Activated T-helper 9 cell treated with anti-CD3 and anti-CD28 coated beads, Interleukin-2, amount 50 U/mL, for 16 hours (primary cell): ENCODE results near the gene CELA1.
"Not testable (repeated sequence)": the region's sequence is repeated elsewhere in the genome, so short reads cannot be mapped to it uniquely, and the experiment has no call there.

ENCODE experiments used
- DNase-seq: peaks from one replicate; pipeline ENCODE4 v3.0.0-alpha.2; 2020; ENCODE audit warnings: low read depth

CELA1 gene

GRCh38 chr12:51341251-51342007 lies 5.0 kb downstream of the CELA1 start:
- peak; percentile 36 for DNase-seq

- DNase-seq, result no peak
Measured at GRCh38 chr12:51339750-51340149, 6.7 kb downstream of the CELA1 start.

- DNase-seq, result not testable (repeated sequence)
Measured at GRCh38 chr12:51337336-51337735, 9.1 kb downstream of the CELA1 start.

GRCh38 chr12:51335931-51336330 lies 10.5 kb downstream of the CELA1 start:
- DNase-seq, result no peak

DNA sequence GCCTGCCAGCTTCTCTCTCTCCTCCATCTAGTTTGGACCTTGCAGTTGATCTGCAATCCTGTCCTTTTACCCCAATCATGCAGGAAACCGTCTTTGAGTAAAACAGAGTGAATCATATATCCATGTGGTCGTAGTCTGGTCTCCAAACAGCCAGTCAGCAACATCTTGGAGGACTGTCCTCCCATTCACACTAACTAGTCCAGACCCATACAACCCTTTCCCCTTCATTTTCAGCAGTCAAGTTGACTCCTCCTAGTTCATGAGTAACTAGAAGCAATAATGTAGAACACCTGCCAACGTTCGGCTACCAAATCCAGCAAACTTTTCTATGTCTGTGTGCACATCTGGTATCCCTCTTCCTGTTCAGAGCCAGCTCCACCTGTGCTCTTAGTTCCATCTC lies 11.7 kb downstream of the CELA1 start:
- no peak for DNase-seq

DNA sequence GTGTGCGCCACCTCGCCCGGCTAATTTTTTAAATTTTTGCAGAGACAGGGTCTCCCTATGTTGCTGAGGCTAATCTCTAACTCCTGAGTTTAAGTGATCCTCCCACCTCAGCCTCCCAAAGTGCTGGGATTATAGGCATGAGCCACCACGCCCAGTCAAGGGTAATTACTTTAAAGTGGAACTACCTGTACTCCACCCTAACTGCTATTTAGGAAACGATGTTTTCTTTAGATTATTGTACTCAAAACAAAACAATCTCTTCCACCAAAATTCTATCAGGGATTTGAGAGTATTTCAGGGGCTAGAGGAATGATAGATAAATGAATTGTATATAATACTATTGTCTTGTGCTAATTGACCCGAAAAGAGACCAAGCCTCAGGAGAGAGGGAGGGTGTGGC lies 12.9 kb downstream of the CELA1 start:
- no peak for DNase-seq

DNA sequence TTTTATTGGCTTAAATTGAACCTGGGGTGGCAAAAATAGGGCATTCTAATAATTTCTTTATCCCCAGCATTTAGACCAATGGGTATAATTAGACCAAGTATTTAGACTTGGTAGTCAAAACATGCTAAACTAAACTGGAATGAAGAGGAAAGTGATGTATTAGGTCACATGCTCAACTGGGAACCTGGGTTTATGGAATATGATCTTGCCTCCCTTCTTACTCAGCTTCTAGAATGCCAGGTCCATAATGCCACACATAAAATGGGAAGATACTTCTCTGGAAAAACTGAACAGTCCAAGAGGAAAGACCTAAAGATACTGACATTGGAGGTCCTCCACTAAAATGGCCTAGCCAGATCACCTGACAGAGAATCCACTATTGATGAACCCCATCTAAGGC lies 16.3 kb downstream of the CELA1 start:
- no peak for DNase-seq

GRCh38 chr12:51329742-51330141 lies 16.7 kb downstream of the CELA1 start:
- DNase-seq, result no peak

- DNase-seq, result no peak
Measured at GRCh38 chr12:51328587-51328986, 17.9 kb downstream of the CELA1 start.

DNA sequence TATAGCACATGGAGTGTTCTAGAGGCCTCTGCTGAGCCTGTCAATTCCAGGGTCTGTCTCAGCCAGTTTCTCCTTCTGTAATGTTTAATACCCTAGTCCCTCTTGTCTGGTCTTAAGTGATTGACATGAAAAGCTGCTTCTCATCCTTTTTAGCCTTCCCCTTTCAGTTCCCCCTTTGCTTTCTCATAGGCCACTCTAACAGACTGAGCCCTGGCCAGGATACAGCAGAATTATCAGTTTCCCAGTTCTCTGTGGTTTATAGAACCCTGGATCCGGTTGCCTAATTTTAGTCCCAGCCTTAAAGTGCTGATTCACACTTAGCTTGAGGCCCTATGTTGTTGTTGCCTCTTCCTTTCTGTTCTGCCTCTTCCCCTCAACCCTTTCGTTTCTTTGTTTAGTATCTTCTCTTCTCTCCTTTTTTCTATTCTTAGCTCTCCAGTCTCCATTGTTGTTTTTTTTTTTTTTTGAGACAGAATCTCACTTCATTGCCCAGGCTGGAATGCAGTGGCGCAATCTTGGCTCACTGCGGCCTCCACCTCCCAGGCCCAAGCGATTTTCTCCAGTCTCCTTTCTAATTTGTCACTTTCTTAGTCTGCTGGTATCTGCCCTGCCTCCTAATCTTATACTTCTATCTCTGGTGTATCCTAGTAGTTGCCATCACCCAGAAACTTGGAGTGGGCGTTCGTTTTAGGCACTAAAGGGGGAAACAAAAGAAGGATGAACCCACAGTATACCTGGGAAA lies 19.6 kb downstream of the CELA1 start:
- DNase-seq, result no peak

DNA sequence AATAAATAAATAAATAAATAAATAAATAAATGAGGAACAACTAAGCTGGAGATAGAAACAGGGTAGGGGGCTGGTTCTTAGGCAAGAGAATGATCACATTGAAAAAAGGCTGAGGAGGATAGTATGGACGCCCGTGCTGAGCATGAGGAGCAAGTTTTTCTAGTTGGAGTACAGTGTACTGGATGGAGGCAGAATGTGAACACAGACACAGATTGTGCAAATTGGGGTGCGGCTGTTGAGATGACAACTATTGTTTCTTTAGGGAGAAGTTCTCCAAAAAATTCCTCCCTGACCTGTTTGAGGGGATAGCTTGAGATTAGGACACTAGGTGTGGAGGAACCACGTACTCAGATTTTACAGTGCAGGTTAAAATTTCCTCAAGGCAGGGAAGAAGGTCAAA lies 21.5 kb downstream of the CELA1 start:
- no peak for DNase-seq

GRCh38 chr12:51323966-51324895 lies 22.2 kb downstream of the CELA1 start, which contains the start of gene BIN2:
TSS of gene BIN2 (minus strand) at chr12:51324174. CDS start at chr12:51324102, 72 bp downstream.
- DNase-seq, result peak; percentile 54

DNA sequence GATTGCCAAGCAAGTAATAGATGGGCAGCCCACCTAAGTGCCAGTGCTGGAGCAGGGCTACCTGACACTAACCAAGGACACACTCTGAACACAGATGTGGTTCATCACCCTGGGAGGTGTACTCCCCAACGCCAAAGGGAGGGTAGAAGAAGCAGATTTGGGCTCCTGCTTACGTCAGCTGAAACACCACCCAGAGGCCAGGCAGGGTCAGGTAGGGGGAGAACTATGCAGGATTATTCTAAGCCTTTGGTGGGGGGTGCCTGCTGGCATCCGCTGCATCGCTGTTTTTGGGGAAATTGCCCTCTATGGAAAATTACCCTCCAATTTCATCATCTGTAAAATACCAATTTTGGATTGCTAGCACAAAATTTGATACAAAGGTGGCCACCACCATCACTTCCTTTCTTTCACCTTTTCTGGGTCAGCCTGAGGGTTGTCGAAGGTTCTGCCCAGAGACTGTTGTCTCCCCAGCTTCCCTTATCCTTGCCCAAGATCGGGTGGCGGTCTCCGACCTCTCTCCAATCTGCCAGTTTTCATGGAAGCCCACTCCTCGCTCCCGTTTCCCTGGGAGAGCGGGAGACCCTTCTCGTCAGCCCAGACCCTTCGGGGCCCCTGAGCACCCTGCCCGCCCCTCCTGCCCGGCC lies 23.0 kb downstream of the CELA1 start:
- peak; percentile 27 for DNase-seq

DNA sequence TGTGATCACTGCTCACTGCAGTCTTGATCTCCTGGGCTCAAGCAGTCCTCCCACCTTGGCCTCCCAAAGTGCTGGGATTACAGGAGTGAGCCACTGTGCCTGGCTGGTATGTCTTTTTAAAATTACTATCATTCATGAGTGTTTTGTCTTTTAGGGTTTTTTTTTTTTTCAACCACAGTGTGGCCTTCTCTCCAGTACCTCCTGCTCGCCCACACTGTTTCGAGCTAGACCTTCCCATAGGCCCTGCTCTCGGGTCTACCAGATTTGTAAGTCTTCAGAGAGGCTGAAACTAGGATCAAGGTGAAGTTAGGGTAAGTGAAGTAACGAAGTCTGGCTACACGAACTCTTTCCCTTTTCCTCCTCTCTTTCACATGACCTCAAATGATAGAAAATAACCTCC lies 24.0 kb downstream of the CELA1 start:
- DNase-seq, result no peak

GRCh38 chr12:51321882-51322281 lies 24.6 kb downstream of the CELA1 start:
- no peak for DNase-seq

DNA sequence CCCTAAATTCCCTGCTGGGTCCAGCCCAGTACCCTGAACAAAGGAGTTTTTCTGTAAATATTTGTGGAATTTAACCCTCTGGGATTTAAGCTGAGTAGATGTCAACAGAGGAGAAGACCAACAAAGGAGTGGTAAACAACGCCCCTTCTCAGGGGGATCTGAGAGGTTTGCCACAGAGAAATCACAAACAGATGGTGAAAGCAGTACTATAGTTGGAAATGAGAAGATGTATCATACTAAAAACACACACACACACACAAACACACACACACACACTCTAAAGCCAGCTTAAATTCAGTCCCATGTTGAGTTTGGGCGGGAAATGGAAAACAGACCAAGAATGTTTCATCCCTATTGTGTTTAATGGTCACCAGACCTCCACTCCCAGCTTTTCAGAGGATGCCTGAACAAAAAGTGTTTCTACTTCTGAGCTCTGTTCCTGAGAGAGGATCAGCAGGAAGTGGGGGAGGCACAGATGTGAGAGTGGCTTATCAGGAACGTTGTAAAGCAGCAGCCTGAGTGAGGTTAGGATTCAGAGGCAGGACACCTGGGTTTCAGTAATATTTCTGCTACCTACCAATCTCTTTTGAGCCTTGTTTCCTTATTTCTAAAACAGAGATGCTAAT lies 25.7 kb downstream of the CELA1 start:
- DNase-seq, result no peak

DNA sequence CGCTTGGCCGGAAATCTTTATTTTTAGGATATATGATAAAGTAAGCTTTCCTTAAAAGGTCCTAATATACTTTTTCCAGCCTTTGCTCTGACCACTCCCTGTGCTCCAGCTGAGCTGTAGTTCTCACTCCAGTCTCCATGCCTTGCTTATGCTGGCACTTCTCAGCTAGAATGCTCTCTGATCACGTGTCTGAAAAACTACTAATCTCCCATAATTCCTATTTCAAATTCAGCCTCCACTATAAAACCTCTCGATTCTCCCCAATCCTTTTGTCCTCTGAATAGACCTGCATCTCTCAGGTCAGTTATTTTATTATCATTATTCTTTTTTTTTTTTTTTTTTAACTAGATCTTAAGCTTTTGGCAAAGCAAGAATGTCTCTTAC lies 26.2 kb downstream of the CELA1 start:
- DNase-seq, result no peak

GRCh38 chr12:51318846-51319599 lies 27.5 kb downstream of the CELA1 start:
- no peak for DNase-seq

DNA sequence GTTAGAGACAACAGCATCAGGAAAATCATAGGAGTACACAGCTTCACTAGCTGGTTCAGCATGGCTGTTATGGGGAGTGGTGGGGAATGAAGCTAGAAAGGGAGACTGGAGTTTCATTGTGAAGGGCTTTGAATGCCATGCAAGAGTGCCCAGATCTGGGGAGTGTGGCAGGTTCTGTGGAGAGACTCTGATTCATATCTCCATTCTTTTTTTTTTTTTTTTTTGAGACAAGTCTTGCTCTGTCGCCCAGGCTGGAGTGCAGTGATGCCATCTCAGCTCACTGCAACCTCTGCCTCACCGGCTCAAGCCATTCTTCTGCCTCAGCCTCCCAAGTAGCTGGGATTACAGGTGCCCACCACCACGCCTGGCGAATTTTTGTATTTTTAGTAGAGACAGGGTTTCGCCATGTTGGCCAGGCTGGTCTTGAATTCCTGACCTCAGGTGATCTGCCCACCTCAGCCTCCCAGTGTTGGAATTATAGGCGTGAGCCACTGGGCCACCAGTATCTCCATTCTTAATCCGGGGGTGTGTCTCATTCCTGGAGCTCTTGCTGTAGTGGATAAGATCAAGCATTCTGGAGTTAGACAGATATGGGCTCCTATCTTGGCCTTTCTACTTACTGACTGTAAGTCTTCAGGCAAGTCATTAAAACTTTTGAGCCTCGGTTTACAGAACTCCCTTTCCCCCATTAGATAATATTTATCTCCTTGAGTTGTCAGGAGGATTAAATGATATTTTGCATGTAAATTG lies 28.2 kb downstream of the CELA1 start:
- not testable (repeated sequence) for DNase-seq

DNA sequence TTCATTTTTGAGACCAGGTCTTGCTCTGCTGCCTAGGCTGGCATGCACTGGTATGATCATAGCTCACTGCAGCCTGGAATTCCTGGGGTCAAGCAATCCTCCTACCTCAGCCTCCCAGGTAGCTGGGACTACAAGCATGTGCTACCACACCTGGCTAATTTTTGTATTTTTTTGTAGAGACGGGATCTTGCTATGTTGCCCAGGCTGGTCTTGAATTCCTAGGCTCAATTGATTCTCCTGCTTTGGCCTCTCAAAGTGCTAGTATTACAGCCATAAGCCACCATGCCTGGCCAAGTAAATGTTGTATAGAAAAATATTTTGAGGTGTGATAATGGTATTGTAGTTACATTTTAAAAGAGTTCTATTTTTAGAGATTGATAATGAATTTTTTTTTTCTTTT lies 35.1 kb downstream of the CELA1 start:
- no peak for DNase-seq
